Stimulated activated CD8-positive, alpha-beta memory T cell treated with anti-CD3 and anti-CD28 coated beads, Interleukin-4, amount 100 ng/mL, for 4 hours (primary cell): ENCODE results near the gene OBI1.

ENCODE experiments used
- DNase-seq, 2 donors: peaks; one replicate each; pipeline ENCODE4 v3.0.0-alpha.2; 2020; ENCODE audit warnings: low read depth in 2 of 2, low spot score in 1 of 2

Gene OBI1

GRCh38 chr13:78658630-78659449 is at the start of gene OBI1:
Gene OBI1, minus strand, starts transcription at chr13:78659155. Its CDS starts 35 bp downstream, at chr13:78659120.
- DNase-seq: peak; percentile 76 to 78

GRCh38 chr13:78701383-78701782 is 42.4 kb upstream of the OBI1 start:
- no peak for DNase-seq

GRCh38 chr13:78700121-78700910 is 41.4 kb upstream of the OBI1 start:
- DNase-seq: no peak

- DNase-seq: no peak
These were observed 30.1 kb upstream of the OBI1 start for GRCh38 chr13:78689011-78689410.

- no peak for DNase-seq
These were observed 27.5 kb upstream of the OBI1 start for GRCh38 chr13:78686461-78686860.

DNA sequence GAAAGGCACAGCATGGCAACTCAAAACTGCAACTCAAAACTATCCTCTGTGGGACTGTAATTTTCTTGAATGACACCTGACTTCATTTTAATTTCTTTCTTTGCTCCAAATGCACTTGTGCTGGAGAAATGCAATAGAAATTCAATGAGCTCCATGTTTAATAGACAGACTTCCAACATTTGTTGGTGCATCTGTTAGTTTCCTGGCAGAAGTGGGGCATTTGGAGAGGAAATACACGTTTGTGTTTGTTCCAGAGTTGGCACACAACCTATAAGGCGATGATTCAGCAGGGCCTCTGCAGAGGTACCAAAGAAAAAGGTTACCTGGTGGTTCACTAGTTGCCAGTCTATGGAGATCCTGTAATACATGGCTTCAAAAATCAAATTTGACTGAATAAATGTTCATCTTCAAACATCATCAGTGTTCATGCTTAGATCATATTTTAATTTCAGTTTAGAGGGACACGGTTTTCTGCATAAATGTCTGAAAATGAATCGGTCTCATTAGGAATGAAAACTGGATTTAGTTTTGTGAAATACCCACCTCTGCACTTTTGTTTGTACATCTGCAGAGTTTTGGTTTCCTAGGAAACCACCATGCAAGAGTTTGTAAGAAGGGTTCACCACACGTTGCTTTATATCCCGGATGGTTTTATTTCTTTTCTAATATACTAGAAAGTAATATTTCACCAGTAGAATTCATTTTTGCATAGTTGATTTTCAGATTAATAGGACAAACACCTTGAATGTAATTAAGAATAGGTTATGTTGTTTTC is 21.8 kb upstream of the OBI1 start:
- DNase-seq: no peak

GRCh38 chr13:78680115-78680561 is 21.2 kb upstream of the OBI1 start:
- no peak for DNase-seq

DNA sequence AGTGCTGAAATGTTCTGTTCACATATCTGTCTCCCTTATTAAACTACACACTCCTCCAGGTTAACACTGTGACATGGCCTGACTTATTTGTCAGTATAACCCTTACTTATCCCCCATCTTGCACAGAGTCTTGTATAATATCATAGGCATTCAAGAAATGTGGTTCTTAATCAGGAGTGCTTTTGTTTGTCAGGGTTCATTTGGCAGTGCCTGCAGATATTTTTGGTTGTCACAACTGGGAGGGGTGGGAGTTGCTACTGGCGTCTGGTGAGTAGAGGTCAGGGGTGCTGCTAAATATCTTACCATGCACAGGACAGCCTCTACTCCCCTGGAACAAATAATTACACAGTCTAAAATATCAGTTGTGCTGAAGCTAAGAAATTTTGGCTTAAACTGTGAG is 20.4 kb upstream of the OBI1 start:
- DNase-seq: no peak

GRCh38 chr13:78675112-78675511 is 16.2 kb upstream of the OBI1 start:
- no peak for DNase-seq

DNA sequence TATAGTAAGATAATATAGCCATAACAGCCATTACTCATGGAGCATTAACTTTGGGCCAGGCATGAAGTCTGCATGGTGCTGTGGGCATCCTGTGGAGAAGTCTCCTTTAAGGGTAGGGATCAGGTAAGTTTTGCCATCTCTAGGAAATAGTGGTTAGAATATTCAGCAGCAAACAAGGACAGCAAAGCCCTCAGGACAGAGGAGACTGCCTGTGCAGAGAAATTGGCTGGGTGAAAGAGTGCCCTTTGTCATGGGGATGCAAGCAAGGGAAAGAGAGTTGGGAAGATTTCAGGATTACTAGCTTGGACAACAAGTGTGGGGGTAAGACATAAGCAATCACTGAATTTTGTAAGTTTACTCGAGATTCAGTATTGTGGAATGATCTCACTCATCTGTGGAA is 15.7 kb upstream of the OBI1 start:
- DNase-seq: no peak

DNA sequence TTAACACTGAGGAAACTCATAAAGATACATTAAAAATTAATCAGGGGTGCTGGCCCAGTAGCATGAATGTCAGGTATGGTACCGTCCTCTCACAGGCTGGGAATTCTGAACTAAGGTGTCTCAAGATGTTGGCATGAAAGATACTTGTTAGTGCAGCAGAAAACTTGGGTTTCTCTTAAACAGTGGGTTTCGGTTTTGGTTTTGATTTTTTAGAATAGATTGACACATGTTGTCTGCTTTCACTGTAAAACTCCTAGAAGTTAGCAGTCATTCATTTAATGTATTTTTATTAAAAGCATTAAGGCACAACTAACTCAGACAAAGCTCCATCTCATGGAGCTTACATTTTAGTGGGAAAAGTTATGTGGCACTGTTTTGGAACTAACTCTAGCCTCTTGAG is 3.5 kb upstream of the OBI1 start:
- DNase-seq: no peak

GRCh38 chr13:78660495-78660857 is 1.5 kb upstream of the OBI1 start:
- no peak for DNase-seq

- DNase-seq: no peak
These were observed 958 bp upstream of the OBI1 start for GRCh38 chr13:78659732-78660494.

GRCh38 chr13:78659450-78659730 is 435 bp upstream of the OBI1 start:
- DNase-seq: no peak

DNA sequence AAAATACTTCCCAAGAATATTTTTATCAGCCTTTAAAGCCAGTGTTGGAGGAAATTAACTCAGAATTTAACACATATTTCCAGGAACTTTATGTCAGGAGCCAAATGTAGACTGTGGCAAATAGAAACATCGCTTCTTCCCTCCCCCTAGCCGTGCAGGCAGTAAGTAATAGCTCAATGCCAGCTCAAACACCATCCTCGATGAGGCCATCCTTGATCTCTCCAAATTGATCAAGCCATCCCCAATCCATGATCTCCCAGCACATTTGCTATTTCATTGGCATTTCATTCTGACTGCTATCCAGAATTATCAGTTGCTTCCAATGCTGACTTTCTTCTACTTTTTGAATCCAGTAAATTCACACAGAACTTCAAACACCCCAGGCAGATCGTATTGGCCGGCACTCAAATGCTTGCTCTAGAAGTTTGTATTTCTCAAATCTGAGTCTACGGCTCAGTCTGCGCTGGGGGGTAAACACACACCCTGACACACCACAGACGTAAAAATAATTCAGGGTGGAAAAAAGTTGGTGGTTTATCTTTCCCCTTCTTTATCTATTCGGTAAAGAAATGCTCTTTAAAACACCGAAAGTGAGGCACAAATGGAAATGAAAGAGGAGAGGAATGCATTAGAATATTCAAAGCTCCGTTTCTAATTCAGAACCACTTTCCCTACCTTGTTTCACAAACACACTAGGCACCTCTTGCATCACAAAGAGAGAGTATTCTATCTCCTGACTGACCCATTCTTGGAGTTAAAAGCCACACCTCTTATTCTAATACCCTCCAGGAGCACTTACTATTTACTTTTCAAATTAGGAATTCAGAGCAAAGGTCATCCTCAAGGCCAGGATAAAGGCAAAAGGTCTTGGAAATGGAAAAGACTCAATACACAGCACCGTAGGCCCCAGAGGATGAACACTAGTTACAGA is 991 bp downstream of the OBI1 start:
- DNase-seq: no peak

DNA sequence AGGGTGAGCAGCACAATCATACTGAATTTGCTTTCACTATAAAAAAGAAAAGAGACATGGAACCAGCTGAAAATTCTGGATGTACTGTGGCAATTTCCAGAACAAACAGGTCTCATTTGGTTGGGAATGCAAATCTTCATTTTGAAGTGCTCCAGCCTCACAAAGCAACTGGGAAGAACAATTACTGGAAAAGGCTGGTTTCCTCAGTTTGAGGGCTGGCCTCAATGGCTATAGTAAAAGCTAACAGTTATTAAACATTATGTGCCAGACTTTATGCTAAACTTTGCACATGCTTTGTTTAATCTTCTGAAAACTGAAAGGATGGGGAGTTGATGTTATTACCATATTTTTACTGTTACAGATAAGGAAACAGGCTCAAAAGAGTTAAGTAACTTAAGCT is 3.0 kb downstream of the OBI1 start:
- DNase-seq: no peak

- DNase-seq: no peak
These were observed 3.9 kb downstream of the OBI1 start for GRCh38 chr13:78655007-78655406.

DNA sequence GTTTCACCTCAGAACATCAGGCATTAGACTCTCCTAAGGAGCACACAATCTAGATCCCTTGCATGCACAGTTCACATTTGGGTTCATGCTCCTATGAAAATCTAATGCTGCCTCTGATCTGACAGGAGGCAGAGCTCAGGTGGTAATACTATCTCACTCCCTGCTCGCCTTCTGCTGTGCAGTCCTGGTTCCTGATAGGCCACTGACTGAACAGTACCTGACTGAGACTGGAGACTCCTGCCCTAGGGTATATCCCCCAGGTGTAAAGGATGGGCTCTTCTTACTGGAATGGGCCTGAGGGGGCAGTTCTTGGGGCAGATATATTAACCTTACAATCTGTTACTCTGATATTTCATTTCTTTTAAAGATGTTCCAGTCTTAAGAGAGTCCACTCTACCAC is 6.3 kb downstream of the OBI1 start:
- no peak for DNase-seq

DNA sequence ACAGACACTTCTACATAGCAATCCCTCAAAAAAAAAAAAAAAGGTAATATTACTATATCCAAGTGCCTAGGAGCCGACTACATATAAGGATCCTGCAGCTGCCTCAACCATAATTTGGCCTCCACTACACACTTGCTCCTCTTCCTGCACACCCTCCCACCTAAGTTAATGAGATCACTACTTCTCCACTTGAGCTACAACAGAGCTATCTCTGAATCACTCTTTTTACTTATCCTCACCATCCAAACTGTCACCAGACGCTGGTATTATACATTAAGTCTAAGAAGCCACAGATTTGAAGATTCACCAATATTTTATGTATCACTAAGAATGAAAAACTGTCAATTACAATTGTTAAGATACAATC is 8.3 kb downstream of the OBI1 start:
- DNase-seq: no peak
